ENCODE results near the gene DDX6.
"Not testable (repeated sequence)": the region's sequence is repeated elsewhere in the genome, so short reads cannot be mapped to it uniquely, and the experiment has no call there.

The DDX6 gene

DNA sequence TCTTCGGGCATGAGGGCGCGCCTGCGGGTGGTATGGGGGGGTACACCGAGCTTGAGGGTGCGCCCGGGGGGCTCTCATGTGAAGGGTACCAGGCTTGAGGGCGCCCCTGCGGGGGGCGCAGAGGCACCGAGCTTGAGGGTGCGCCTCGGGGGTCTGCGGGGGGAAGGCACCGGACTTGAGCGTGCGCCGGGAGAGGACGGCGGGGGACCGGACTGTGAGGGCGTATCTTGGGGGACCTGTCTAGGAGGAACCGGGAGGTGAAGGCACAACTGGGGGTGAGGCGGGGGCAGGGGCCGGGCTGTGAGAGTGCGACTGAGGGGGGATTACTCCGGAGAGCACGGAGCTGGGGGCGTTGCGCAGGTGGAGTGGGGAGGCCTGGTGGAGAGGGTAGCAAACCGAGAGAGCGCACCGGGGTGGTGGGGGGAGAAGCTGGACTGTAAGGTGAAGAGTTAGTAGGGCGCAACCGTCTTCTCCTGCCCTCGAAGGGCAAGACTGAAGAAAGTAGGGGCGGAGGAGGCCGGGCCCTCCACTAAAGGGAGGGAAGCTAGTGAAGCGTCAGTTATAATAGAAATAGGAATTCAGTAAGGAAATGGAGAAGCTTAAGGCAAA, 1.1 kb upstream of the DDX6 start:
- no peak for DNase-seq (ENCODE audit: low read depth)

DNA sequence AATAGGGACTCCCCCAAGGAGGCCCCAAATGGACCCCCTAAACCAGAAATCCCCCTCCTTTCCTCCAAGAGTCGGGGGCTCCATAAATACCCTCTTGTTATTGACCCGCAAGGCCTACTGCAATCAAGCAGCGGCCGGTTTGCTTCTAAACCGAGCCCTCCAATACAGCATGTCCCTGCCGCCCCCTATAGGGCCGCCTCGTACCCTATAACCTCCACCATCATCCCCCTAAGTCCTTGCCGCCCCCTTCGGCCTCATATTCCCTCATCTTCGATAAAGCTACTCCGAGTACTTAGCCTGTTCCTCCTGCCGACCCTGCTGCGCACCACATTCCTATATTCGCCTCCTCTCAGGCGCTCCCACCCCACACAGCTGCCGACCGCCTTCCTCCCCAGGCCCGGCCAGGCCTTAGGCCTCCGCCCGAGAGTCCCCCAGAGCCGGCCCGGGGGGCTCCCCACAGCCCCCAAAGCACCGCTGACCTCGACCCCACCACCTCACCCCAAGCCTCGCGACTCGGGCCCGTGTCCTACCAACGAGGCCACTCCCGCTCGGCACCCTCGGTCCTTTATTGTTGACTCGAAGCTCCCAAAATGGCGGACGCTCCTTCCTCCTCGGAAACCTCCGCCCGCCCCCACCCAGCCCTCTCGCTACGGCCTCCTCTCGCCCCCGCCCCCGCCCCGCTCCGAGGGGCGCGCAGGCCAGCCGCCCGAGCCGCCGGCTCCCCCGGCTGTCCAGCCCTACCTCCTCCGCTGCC, 430 bp downstream of the DDX6 start:
- DNase-seq (ENCODE audit: low read depth), result no peak

DNA sequence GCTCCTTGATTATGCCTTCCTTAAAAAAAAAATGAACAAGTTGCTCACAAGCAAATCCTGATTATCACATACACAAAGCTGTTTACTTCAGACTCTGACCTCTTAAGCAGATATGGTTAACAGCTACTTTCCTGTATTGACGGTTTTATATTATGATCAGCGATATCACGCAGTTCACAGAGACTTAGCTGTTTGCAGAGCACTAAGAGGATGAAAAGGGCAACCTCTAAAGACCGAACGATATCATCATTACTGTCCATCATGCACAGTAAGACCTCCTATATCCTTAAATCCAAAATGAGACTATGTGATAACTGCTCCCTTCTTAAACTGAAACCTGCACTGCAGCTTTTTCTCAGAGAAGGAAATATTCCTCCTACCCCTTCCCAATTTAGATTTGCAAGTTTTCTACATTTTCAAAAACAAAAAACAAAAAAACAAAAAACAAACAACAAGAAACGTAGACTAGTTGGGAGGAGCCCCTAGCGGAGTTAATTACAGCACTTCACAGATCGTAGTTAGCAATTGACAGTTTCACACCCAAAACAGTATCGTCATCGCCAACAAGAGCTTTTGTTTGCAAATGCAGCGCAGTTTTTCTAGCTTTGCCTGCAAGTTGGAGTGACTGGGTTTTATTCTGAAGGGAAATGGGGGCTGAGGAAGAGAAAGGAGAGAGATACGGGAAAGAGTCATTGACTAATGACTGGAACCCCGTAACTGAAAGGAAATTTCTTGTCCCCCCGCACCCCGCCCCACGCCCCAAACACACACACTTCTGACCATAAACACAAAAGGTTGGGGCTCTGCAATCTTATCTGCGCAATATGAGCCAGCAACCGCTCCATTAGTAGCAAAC, 1.2 kb downstream of the DDX6 start:
- no peak for DNase-seq (ENCODE audit: low read depth)

DNA sequence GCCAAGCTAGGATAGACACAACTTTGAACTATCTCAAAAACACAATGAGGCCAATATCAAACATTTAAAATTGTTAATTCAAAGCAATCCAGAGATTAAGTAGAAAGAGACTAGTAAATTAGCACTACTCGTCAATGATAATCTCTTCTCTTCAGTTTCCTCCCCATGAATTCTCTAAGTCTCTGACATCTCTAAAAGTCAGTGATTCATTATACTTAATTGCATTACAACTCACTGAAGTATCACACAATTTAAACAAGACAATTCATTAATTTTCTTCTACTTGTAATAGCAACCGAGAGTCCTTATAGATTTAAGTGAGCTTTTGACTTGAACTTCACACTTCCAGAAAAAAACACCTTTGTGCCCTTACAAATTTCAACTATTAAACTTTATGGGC, 4.3 kb downstream of the DDX6 start:
- DNase-seq (ENCODE audit: low read depth), result no peak

DNA sequence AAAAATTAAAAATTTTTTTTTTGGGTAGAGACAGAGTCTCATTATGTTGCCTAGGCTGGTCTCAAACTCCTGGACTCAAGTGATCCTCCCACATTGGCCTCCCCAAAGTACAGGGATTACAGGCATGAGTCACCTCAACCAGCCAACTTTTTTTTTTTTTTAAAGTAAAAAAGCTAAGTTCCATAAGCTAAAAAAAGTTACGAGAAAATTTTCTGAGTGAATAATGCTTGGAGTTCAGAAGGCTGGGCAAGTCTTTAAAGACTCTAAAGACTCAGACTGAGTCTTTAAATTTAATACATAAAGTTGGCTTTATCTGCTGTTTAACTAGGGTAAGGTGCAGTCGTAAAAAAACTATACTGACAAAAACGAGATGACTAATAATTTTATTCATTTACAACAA, 5.6 kb downstream of the DDX6 start:
- DNase-seq (ENCODE audit: low read depth), result no peak

DNA sequence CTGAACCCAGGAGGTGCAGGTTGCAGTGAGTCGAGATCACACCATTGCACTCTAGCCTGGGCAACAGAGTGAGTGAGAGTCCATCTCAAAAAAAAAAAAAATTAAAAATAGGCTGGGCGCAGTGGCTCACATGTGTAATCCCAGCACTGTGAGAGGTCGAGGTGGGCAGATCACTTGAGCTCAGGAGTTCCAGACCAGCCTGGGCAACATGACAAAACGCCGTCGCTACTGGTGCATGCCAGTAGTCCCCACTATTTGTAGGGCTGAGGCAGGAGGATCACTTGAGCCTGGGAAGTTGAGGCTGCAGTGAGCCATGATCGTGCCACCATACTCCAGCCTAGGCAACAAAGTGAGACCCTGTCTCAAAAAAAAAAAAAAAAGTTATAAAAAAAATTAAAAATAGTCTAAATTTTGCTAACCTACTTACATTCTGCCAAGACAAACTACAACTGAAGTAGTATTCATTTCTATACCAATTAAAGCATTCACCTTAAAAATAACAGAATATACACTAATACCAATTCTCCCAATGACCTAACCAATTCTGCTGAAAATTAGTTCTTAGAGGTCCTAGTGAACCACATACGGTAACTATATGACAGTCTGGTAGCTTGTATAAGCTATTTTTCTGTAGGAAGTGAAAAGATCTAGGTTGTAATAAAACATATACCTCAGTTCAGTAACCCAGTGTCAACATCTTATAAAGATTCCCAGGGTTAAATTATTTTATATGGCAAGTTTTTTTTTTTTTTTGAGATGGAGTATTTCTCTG, 7.1 kb downstream of the DDX6 start:
- DNase-seq (ENCODE audit: low read depth), result no peak

DNA sequence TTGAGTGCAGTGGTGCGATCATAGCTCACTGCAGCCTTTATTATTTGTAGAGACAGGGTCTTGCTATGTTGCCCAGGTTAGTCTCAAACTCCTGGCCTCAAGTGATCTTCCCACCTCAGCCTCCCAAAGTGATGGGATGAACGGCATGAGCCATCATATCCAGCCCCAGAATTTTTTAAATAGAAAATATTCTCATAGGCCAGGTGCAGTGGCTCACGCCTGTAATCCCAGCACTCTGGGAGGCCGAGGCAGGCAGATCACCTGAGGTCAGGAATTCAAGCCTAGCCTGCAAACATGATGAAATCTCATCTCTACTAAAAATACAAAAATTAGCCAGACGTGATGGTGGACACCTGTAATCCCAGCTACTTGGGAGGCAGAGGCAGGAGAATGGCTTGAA, 7.6 kb downstream of the DDX6 start:
- DNase-seq (ENCODE audit: low read depth), result not testable (repeated sequence)

DNA sequence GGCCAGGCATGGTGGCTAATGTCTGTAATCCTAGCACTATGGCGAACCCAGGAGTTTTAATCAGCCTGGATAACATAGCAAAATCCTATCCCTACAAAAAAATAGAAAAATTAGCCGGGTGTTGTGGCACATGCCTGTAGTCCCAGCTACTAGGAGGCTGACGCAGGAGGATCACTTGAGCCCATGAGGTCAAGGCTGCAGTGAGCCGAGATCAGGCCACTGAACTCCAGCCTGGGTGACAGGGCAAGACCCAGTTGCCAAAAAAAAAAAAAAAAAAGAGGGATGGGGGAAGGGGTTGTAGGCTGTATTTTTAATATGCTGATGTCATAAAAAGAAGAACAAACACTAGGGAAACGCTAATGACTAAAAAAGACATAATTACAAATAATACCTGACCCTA, 12.1 kb downstream of the DDX6 start:
- DNase-seq (ENCODE audit: low read depth), result no peak

DNA sequence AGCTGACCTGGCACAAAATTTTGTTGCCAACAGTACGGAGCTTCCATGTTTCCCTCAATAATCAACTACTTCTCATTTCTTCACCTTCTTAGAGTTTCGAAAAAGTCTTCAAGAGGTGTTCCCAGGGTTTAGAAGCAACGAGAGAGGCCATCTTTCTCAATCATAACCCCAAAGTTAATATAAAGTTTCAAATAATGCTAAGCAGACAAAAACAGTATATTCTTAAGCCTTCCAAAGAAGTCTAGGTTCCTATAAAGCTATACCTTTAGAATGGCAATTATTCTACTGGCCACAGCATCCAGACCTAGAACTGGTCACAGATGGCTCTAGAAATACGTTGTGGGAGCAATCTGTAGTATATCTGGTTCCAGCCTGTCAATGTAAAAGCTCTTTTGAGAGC, 16.9 kb downstream of the DDX6 start:
- DNase-seq (ENCODE audit: low read depth), result no peak

DNA sequence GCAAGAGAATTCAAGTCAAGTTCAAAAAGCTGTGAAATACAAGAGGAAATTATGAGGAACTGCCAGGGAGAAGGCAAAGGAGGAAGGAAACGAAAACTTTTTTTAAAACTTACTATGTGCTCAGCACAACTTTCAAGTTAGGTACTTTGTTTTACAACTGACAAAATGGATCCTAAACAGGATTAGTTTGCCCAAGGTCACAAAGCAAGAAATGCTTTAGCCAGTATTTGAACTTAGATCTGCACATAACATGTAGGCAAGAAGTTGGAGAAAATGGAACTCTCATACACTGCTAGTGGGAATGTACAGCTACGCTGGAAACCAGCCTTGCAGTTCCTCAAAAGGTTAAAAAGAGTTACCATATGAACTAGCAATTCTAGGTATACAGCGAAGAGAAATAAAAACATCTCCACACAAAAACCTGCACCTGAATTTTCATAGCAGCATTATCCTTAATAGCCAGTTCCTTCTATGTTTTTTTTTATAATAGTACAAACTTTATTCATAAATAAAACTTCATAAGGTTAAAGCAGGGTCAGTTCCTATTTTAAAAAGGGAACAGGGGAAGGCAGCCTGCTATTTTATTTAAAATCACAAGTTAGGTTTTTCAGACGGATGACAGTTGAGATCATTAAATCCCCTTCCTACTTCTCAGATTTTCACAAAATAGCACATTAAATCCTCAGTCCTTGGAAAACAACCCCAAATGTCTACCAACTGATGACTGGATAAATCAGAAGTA, 19.2 kb downstream of the DDX6 start:
- no peak for DNase-seq (ENCODE audit: low read depth)

DNA sequence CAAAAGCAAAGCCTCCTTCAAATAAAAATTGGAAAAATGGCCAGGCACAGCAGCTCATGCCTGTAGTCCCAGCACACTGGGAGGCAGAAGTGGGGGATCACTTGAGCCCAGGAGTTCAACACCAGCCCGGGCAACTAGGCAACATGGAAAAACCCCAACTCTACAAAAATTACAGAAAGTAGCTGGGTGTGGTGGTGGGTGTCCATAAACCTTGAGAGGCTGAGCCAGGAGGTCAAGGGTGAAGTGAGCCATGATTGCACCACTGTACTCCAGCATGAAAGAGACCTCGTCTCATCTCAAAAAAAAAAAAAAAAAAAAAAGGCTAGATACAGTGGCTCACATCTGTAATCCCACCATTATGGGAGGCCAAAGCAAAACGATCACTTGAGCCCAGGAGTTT, 22.3 kb downstream of the DDX6 start:
- DNase-seq (ENCODE audit: low read depth), result no peak

DNA sequence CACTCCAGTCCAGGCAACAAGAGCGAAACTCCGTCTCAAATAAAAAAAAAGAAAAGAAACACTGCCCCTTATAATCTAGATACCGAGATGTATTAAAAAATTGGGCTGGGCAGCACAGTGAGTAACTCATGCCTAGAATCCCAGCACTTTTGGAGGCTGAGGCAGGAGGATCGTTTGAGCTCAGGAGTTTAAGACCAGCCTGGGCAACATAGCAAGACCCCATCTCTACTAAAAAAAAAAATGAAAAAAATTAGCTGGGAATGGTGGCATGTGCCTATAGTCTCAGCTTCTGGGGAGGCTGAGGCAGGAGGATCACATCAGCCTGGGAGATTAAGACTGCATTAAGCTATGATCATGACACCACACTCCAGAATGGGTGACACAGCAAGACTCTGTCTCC, 24.9 kb downstream of the DDX6 start:
- no peak for DNase-seq (ENCODE audit: low read depth)

DNA sequence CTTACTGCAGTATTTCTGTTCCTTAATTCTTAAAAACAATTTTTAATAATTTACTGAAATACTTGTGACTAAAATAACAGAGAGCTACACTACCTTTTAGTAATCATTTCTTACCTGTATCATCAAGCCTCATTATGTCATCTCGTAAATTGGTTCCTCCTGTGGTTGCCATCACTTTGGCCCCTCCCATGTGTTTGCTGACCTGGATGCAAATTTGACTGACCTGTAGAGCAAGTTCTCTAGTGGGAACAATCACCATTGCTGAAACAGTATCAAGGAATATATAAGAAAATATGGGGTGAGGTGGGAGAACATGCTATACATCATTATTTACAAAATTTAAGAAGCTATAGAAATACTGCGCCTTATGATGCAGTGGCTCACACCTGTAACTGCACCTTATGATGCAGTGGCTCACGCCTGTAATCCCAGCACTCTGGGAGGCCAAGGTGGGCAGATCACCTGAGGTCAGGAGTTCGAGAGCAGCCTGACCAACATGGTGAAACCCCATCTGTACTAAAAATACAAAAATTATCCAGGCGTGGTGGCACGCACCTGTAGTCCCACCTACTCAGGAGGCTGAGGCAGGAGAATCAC, 25.8 kb downstream of the DDX6 start:
- not testable (repeated sequence) for DNase-seq (ENCODE audit: low read depth)

DNA sequence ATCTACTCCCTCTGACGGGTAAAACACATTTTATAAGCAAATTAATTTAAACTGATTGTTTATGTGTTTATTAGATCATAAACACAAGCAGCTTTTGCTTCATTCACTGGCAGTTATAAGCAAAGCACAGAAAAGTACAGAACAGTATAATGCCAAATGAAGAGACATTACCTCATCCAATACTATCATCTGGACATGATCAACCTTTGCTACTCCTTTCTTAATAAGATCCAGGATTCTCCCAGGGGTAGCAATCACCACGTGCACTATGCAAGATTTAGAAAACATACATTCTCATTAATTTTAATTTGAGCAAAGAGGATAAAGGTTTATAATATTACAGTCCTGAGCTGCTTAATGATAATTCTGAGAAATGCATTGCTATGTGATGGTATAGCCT, 27.9 kb downstream of the DDX6 start:
- DNase-seq (ENCODE audit: low read depth), result no peak

DNA sequence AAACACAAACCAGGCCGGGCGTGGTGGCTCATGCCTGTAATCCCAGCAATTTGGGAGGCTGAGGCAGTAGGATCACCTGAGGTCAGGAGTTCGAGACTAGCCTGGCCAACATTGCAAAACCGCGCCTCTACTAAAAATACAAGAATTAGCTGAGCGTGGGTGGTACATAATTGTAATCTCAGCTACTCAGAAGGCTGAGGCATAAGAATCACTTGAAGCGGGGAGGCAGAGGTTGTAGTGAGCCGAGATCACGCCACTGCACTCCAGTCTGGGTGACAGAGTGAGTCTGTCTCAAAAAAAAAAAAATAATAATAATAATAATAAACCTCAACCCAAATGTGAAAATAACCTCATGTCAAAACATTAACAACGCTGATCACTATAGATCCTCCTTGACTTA, 29.0 kb downstream of the DDX6 start:
- DNase-seq (ENCODE audit: low read depth), result not testable (repeated sequence)

DNA sequence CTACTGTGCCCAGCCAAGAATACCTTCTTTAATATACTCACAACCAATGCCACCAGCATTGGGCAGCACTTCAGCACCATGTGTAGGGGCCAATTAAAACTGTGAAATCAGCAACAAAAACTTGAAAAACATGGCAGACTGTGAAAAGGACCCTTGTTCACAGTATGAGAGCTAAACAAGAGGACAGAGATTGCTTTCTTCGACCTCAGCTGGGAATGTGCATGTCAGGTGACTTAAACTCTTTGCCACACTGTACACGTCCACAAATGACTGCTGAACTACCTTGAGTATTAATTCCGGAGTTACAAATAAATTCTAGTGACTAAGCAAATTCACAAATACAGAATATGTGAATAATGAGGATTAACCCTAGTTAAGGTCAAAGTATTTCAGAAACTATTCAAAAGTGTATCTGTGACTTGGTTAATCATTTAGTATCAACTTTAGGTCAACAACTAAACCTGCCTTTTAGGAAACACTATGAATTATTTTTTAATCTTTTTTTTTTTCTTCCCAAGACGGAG, 33.0 kb downstream of the DDX6 start:
- no peak for DNase-seq (ENCODE audit: low read depth)

DNA sequence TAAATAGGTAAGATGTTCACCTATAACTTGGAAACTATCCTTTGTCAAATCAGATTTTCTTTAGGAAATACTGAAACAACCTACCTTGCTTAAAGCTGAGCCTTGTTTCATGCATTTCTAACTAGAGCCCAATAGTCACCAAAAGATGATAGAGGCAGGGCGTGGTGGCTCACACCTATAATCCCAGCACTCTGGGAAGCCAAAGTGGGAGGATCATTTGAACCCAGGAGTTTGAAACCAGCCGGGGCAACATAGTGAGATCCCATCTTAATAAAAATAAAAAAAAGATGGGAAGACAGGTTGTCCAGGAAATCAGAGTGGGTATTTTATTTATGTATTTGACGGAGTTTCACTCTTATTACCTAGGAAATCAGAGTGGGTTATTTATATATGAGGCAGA, 38.3 kb downstream of the DDX6 start:
- DNase-seq (ENCODE audit: low read depth), result no peak

DNA sequence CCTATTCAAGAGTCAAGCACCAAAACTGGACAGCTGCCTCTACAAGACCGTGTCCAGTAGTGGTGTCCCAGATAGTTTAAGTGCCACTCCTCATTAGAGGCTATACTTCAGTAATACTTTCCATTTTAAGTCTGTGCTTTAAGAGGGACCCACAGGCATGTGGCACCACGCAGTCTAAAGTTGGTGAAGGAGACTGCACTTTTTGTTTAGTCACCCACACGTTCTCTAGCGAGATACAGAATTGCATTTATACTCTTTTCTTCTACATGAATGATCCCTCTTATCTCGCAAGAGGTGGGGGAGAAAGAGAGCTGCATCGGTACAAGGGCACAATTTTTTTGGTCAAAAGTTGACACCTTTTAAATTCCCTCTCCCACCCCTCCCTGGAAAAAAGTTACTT, 41.5 kb downstream of the DDX6 start:
- DNase-seq (ENCODE audit: low read depth), result no peak

DNA sequence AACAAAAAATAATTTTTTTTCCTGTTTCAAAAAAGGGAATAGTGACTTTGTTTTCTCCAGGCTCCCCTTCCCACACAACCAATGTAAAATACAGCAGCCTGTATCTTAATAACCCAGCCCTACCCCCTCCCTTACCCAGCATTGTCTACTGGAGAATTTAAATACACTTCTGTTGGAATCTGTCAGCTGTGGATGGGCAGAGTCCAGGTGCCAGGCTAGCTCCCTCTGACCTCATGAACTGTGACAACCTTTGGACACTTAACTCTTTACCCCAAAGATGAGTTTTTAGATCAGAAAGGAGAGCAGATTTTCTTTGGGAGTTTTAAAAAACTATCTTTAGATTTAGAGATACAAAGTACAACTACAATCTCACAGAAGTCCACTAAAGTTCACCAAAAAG, 42.9 kb downstream of the DDX6 start:
- no peak for DNase-seq (ENCODE audit: low read depth)

DNA sequence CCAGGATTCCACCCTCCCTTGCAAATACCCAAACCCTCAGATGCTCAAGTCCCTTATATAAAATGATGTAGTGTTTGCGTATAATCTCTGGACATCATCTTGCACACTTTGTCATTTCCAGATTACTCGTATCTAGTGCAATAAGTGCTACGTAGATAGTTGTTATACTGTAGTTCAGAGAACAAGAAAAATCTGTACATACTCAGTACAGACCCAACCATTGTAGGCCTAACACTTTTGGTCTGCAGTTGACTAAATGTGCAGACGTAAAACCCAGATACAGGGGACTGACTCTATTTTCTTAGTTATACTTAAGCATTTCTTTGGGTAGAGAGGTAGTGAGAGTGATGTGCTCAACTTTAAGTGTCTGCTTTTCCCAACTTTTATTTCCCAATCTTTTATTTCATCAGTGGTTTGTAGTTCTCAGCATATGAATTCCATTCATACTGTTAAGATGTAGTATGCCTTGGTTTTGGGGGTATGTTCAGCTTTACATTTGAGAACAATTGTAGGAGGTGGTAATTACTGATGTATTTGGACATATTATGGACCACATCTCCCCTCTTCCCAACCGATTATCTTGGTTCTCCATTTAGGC, 43.9 kb downstream of the DDX6 start:
- DNase-seq (ENCODE audit: low read depth), result no peak

DNA sequence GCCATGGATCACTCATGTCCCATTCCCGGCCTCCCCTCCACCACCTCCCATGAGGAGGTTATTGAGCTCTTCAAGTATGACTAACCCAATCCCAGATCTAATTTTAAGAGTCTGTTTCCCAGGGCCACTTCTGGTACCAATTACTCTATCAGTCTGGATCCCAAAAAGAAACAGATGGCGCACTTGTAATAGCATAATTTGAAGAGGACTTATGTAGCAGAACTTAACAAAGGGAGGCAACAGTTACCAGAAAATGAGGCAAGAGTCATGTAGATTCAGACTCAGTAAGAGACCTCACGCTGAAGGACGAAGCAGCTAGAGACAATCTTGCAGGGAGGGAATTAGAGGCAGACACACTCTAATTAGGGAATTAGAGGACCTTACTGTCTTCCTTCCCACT, 46.9 kb downstream of the DDX6 start:
- DNase-seq (ENCODE audit: low read depth), result no peak
